GM12878 (cell line): ENCODE measurements around the gene C22orf15. TPM values are rescaled to one million over a fixed set of nuclear protein-coding genes. Genes with fewer than 3 reads are reported as not detected.

Source experiments
- ATF7 ChIP-seq: fragments of 450-650 bp; IDR thresholded peaks from 2 replicates; pipeline ENCODE4 v1.6.1; 2016; ENCODE audit warnings: low read depth, mild to moderate bottlenecking
- BCL11A ChIP-seq: IDR thresholded peaks from 2 replicates; pipeline ENCODE4 v1.6.1; 2011; ENCODE audit warnings: low read depth, low read length
- BCLAF1 ChIP-seq: fragments of 450-650 bp; IDR thresholded peaks from 2 replicates; pipeline ENCODE4 v1.6.1; 2017; ENCODE audit warnings: antibody characterized with exemption, mild to moderate bottlenecking, moderate library complexity
- BHLHE40 ChIP-seq, 2 experiments: fragments of 450-650 bp in 1 of 2; IDR thresholded peaks; 2 replicates each; pipeline ENCODE4 v1.6.1; 2011 to 2017; ENCODE audit warnings: low read depth in 2 of 2, borderline replicate concordance in 1 of 2, improper control_type of control experiment in 1 of 2, low read length in 1 of 2, mild to moderate bottlenecking in 1 of 2
- CREM ChIP-seq: IDR thresholded peaks from 2 replicates; pipeline ENCODE4 v1.6.1; 2014; ENCODE audit warnings: antibody characterized with exemption, low read depth
- ETV6 ChIP-seq, 2 experiments: fragments of 450-650 bp in 1 of 2; IDR thresholded peaks in 1 of 2; conservative IDR thresholded peaks in 1 of 2; 2 replicates each; pipeline ENCODE4 v1.6.1; 2014; ENCODE audit warnings: antibody characterized with exemption in 1 of 2, borderline replicate concordance in 1 of 2, low read depth in 1 of 2, mild to moderate bottlenecking in 1 of 2, moderate library complexity in 1 of 2
- HDGF ChIP-seq: fragments of 450-650 bp; IDR thresholded peaks from 2 replicates; pipeline ENCODE4 v1.6.1; 2016; ENCODE audit warnings: antibody characterized with exemption
- IKZF1 ChIP-seq: fragments of 450-650 bp; conservative IDR thresholded peaks from 2 replicates; pipeline ENCODE4 v1.6.1; 2017; ENCODE audit warnings: antibody characterized with exemption, mild to moderate bottlenecking
- IRF4 ChIP-seq: IDR thresholded peaks from 2 replicates; pipeline ENCODE4 v1.6.1; 2011; ENCODE audit warnings: low read depth, low read length
- JUND ChIP-seq: IDR thresholded peaks from 2 replicates; pipeline ENCODE4 v1.6.1; 2012; ENCODE audit warnings: low read depth, mild to moderate bottlenecking, low read length, improper control_type of control experiment, moderate library complexity
- NR2C1 ChIP-seq: fragments of 450-650 bp; IDR thresholded peaks from 2 replicates; pipeline ENCODE4 v1.6.1; 2017; ENCODE audit warnings: antibody characterized with exemption, mild to moderate bottlenecking, moderate library complexity
- NR2F1 ChIP-seq: fragments of 450-650 bp; conservative IDR thresholded peaks from 2 replicates; pipeline ENCODE4 v1.6.1; 2017; ENCODE audit warnings: mild to moderate bottlenecking
- PAX5 ChIP-seq: IDR thresholded peaks from 2 replicates; pipeline ENCODE4 v1.6.1; 2011; ENCODE audit warnings: low read depth, low read length, borderline replicate concordance
- SP1 ChIP-seq: IDR thresholded peaks from one replicate; pipeline ENCODE4 v1.6.1; 2011; ENCODE audit warnings: low read depth, low read length
- TAF1 ChIP-seq: IDR thresholded peaks from 2 replicates; pipeline ENCODE4 v1.6.1; 2011; ENCODE audit warnings: mild to moderate bottlenecking, low read depth, low read length, borderline replicate concordance
- TCF12 ChIP-seq: IDR thresholded peaks from 2 replicates; pipeline ENCODE4 v1.6.1; 2011; ENCODE audit warnings: low read depth, mild to moderate bottlenecking, low read length
- USF2 ChIP-seq: IDR thresholded peaks from 2 replicates; pipeline ENCODE4 v1.6.1; 2011; ENCODE audit warnings: low read depth, low read length, improper control_type of control experiment, borderline replicate concordance
- polyA plus RNA-seq, 11 experiments: library from polyadenylated mRNA; depleted of rRNA in 4 of 11; unstranded in 6 of 11; stranded (reverse) in 5 of 11; fragments of >200 nt; fragmentation: Nextera tagmentation in 4 of 11; fragmentation: Illumina TruSeq in 1 of 11; extraction: Ambion mirVana in 4 of 11; extraction: Trizol in 1 of 11; gene quantifications; 1 replicate in 1 of 11; 2 replicates in 10 of 11; pipeline versions ENCODE4 v1.2.1 to v1.2.3, GENCODE V29; 2011 to 2016; ENCODE audit warnings: inconsistent platforms in 2 of 11, missing spikeins in 2 of 11, low read depth in 1 of 11
- total RNA-seq, 4 experiments: library from RNA; depleted of rRNA in 3 of 4; stranded (reverse); fragments of >200 nt in 3 of 4; fragmentation: Illumina TruSeq in 1 of 4; extraction: Trizol in 1 of 4; gene quantifications; 2 replicates each; pipeline versions ENCODE4 v1.2.1 to v1.2.3, GENCODE V29; 2013 to 2021
- TF ChIP-seq, protein P1 (sequence below): fragments of 450-650 bp; IDR thresholded peaks from 2 replicates; pipeline ENCODE4 v1.6.1; 2016; ENCODE audit warnings: mild to moderate bottlenecking, moderate library complexity, borderline replicate concordance
- TF ChIP-seq, protein P2 (sequence below): fragments of 450-650 bp; IDR thresholded peaks from 2 replicates; pipeline ENCODE4 v1.6.1; 2016; ENCODE audit warnings: mild to moderate bottlenecking
- TF ChIP-seq, protein P3 (sequence below): IDR thresholded peaks from 2 replicates; pipeline ENCODE4 v1.6.1; 2012; ENCODE audit warnings: low read depth, low read length, improper control_type of control experiment

C22orf15 gene
- total and polyA plus RNA-seq, 10 of the 15 experiments (the other 5 are each of a cell fraction or from before 2014, with no cell fraction given): 0.05 to 0.47 (median 0.13) TPM; not detected in 3

DNA sequence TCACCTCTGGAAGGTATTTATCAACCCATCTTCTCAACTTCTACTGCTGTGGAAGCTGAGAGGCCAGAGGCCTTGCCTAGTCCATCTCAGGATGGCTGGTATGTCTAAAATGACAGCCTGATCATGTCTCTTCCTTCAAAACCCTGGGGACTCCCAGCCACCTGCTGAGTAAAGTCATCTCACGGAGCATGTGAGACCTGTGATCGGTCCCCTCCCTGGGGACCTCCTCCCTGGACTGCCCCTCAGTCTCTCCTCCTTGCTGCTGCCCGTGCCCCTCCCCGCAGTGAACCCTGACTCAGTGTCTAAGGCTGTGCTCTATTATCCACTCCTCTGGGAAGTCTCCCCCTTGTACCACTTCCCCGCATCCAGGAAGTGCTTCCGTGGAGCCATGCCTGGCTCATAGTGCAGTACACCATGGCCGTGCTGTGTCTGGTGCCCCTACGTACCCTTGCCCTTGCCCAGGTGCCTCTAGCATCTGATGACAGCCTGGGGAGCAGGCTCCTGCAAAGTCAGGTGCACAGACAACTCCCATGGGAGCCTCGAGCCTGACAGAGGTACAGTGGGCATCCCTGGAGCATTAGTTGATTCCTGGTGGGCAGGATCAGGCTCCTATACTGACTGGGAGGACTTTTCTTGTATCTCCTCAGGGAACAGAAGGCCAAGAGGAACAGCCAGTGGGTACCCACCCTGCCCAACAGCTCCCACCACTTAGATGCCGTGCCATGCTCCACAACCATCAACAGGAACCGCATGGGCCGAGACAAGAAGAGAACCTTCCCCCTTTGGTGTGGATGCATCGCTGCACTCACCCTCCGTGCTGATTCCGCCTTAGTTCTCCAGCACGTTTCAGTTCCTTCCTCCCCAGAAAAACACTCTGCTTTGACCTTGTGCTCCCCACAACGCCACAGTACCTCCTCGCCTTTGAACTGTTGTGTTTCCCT lies 37.8 kb downstream of the C22orf15 start (continued):
- TF ChIP-seq, protein P1, sequence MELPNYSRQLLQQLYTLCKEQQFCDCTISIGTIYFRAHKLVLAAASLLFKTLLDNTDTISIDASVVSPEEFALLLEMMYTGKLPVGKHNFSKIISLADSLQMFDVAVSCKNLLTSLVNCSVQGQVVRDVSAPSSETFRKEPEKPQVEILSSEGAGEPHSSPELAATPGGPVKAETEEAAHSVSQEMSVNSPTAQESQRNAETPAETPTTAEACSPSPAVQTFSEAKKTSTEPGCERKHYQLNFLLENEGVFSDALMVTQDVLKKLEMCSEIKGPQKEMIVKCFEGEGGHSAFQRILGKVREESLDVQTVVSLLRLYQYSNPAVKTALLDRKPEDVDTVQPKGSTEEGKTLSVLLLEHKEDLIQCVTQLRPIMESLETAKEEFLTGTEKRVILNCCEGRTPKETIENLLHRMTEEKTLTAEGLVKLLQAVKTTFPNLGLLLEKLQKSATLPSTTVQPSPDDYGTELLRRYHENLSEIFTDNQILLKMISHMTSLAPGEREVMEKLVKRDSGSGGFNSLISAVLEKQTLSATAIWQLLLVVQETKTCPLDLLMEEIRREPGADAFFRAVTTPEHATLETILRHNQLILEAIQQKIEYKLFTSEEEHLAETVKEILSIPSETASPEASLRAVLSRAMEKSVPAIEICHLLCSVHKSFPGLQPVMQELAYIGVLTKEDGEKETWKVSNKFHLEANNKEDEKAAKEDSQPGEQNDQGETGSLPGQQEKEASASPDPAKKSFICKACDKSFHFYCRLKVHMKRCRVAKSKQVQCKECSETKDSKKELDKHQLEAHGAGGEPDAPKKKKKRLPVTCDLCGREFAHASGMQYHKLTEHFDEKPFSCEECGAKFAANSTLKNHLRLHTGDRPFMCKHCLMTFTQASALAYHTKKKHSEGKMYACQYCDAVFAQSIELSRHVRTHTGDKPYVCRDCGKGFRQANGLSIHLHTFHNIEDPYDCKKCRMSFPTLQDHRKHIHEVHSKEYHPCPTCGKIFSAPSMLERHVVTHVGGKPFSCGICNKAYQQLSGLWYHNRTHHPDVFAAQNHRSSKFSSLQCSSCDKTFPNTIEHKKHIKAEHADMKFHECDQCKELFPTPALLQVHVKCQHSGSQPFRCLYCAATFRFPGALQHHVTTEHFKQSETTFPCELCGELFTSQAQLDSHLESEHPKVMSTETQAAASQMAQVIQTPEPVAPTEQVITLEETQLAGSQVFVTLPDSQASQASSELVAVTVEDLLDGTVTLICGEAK: peak; percentile 35; the same call in 1 of the 2 replicates
- TF ChIP-seq PAX5 (peak; percentile 93), TAF1 (peak; percentile 36; the same call in 1 of the 2 replicates), JUND (0 out of 2 replicates have a peak, but pooled peaks have one; percentile 23), NR2C1 (peak; percentile 40; the same call in 1 of the 2 replicates), SP1 (peak; percentile 49), CREM (peak; percentile 37; the same call in 1 of the 2 replicates), IKZF1 (peak; percentile 71), ATF7 (peak; percentile 41), IRF4 (peak; percentile 81), BCL11A (peak; percentile 57; the same call in 1 of the 2 replicates), NR2F1 (peak; percentile 88), BHLHE40 (IDR thresholded peaks at IDR 0.05; ENCODE audit: borderline replicate concordance in 1 of 2, low read depth in 2 of 2, low read length in 1 of 2) (peak; percentile 86 to 88), ETV6 (conservative IDR thresholded peaks at IDR 0.05 in 1 of 2, IDR thresholded peaks at IDR 0.05 in 1 of 2; ENCODE audit: borderline replicate concordance in 1 of 2, low read depth in 1 of 2) (peak in 1 of 2 experiments; percentile 61; a peak in 2 of 4 replicates), USF2 (no peak), BCLAF1 (no peak), HDGF (peak; percentile 89; the same call in 1 of the 2 replicates), TCF12 (peak; percentile 95)
- TF ChIP-seq, protein P2, sequence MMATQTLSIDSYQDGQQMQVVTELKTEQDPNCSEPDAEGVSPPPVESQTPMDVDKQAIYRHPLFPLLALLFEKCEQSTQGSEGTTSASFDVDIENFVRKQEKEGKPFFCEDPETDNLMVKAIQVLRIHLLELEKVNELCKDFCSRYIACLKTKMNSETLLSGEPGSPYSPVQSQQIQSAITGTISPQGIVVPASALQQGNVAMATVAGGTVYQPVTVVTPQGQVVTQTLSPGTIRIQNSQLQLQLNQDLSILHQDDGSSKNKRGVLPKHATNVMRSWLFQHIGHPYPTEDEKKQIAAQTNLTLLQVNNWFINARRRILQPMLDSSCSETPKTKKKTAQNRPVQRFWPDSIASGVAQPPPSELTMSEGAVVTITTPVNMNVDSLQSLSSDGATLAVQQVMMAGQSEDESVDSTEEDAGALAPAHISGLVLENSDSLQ: peak; percentile 73
- TF ChIP-seq, protein P3, sequence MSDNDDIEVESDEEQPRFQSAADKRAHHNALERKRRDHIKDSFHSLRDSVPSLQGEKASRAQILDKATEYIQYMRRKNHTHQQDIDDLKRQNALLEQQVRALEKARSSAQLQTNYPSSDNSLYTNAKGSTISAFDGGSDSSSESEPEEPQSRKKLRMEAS: peak; percentile 21
